SU-DHL-6 (cell line): Measurements from ENCODE around the gene RBBP5.

Experiments used
- H2AFZ ChIP-seq: fragments of 200-600 bp; sonication (generic); 2 replicates; pipeline ENCODE4 v1.6.1; 2014; ENCODE audit warnings: low read depth, mild to moderate bottlenecking, moderate library complexity, mixed read lengths, antibody characterized with exemption, low read length; ENCODE audit not compliant: severe bottlenecking
- H3F3A ChIP-seq: fragments of 200-600 bp; shearing (Covaris generic); 2 replicates; pipeline ENCODE4 v1.6.0; 2016; ENCODE audit warnings: antibody characterized with exemption, mild to moderate bottlenecking; ENCODE audit not compliant: insufficient read depth
- H3K27ac ChIP-seq: fragments of 200-600 bp; sonication (generic); 2 replicates; pipeline ENCODE4 v1.5.1; 2016; ENCODE audit warnings: low read depth, mild to moderate bottlenecking, low read length, moderate library complexity, mixed read lengths
- H3K27me3 ChIP-seq: fragments of 200-600 bp; sonication (generic), shearing (Covaris generic); 2 replicates; pipeline ENCODE4 v1.6.0; 2014; ENCODE audit warnings: mild to moderate bottlenecking, low read length
- H3K36me3 ChIP-seq: fragments of 200-600 bp; sonication (generic); 2 replicates; pipeline ENCODE4 v1.6.1; 2014; ENCODE audit warnings: mild to moderate bottlenecking, low read length, mixed read lengths
- H3K4me2 ChIP-seq: fragments of 300-600, 200-600 bp; shearing (Covaris generic), sonication (generic); 2 replicates; pipeline ENCODE4 v1.6.0; 2014; ENCODE audit warnings: low read length, low read depth, mild to moderate bottlenecking; ENCODE audit not compliant: poor library complexity, severe bottlenecking
- H3K4me3 ChIP-seq: fragments of 200-600 bp; sonication (generic); 2 replicates; pipeline ENCODE4 v1.5.1; 2014; ENCODE audit warnings: antibody characterized with exemption, low read length, mild to moderate bottlenecking, mixed read lengths; ENCODE audit not compliant: insufficient read depth, poor library complexity, severe bottlenecking
- H3K79me2 ChIP-seq: fragments of 200-600 bp; sonication (generic); 2 replicates; pipeline ENCODE4 v1.6.1; 2014; ENCODE audit warnings: mild to moderate bottlenecking, low read length, moderate library complexity; ENCODE audit not compliant: insufficient read depth
- H3K9ac ChIP-seq: fragments of 200-600 bp; sonication (generic); 2 replicates; pipeline ENCODE4 v1.7.0; 2014; ENCODE audit warnings: mild to moderate bottlenecking, low read length
- H3K9me2 ChIP-seq: fragments of 200-600 bp; sonication (generic); replicated peaks from 2 replicates; pipeline ENCODE4 v1.6.1; 2014; ENCODE audit warnings: low read length; ENCODE audit not compliant: insufficient read depth
- H3K9me3 ChIP-seq: fragments of 200-600 bp; sonication (generic); 2 replicates; pipeline ENCODE4 v1.6.1; 2014; ENCODE audit warnings: low read length, mixed read lengths; ENCODE audit not compliant: insufficient read depth
- H4K20me1 ChIP-seq: fragments of 200-600 bp; sonication (generic); 2 replicates; pipeline ENCODE4 v1.6.1; 2014; ENCODE audit warnings: low read depth, mild to moderate bottlenecking, antibody characterized with exemption, low read length, moderate library complexity, mixed read lengths
- EZH2phosphoT487 ChIP-seq: fragments of 200-600 bp; sonication (generic), shearing (Covaris generic); conservative IDR thresholded peaks from 2 replicates; pipeline ENCODE4 v1.6.1; 2018; ENCODE audit warnings: mild to moderate bottlenecking, antibody characterized with exemption, low read length, moderate library complexity, mixed read lengths
- TF ChIP-seq, protein P1 (sequence below): fragments of 200-600 bp; sonication (generic); IDR thresholded peaks from one replicate; pipeline ENCODE4 v1.5.1; 2017; ENCODE audit warnings: antibody characterized with exemption, mild to moderate bottlenecking, low read length, moderate library complexity; ENCODE audit not compliant: insufficient read depth, poor library complexity, severe bottlenecking

The RBBP5 gene

DNA sequence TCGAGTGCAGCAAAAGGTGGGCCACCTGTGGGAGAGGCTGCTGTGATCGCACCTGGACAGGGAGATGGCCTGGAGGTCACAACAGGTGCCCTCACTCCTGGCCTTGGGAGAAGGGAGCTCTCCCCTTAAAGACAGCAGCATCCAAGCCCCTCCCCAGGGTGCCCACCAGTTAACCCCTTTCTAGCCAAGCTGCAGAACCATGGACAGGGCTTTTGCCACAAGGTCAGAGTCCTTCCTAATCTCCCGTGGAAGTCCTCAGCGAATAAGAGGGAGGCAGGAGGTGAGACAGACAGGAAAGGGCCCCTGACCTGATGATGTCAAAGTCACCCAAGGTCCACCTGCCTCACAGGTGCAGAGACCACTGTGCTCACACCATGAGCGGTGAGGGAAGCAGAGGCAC is 77.0 kb downstream of the RBBP5 start:
- no peak for TF ChIP-seq EZH2phosphoT487
- TF ChIP-seq, protein P1, sequence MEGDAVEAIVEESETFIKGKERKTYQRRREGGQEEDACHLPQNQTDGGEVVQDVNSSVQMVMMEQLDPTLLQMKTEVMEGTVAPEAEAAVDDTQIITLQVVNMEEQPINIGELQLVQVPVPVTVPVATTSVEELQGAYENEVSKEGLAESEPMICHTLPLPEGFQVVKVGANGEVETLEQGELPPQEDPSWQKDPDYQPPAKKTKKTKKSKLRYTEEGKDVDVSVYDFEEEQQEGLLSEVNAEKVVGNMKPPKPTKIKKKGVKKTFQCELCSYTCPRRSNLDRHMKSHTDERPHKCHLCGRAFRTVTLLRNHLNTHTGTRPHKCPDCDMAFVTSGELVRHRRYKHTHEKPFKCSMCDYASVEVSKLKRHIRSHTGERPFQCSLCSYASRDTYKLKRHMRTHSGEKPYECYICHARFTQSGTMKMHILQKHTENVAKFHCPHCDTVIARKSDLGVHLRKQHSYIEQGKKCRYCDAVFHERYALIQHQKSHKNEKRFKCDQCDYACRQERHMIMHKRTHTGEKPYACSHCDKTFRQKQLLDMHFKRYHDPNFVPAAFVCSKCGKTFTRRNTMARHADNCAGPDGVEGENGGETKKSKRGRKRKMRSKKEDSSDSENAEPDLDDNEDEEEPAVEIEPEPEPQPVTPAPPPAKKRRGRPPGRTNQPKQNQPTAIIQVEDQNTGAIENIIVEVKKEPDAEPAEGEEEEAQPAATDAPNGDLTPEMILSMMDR = no peak
- Histone ChIP-seq H3K9me3 (no peaks in the 10 kb centered on the region), H2AFZ (no peak overlapping the region), H3K9me2 (no peaks in the 10 kb centered on the region), H3K4me3 (no peak overlapping the region), H3K4me2 (no peak overlapping the region), H3K9ac (no peak overlapping the region), H3K27ac (no peak overlapping the region), H3K79me2 (no peaks in the 10 kb centered on the region), H3K36me3 (no peaks in the 10 kb centered on the region), H4K20me1 (no peaks in the 10 kb centered on the region), H3K27me3 (no peaks in the 10 kb centered on the region), H3F3A (no peaks in the 10 kb centered on the region)

DNA sequence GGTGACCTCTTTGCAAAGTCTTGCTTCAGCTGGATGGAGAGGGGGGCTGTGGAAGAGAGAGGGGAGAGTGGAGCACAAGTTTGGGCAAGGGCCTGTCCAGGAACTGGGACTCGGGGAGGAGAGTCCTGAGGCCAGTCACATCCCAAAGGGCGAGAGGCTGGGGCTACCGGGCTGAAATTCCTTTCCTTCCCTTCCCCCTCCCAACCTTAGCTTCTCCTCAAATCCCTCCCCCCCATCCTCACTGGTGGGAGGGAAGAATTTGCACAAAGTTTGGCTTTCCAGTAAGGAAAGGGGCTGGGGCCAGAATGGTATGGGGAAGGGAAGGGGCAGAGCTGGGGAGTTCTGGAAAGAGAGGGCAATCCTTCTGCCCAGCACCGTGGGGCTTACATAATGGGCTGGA is 77.9 kb downstream of the RBBP5 start:
- Histone ChIP-seq H3K9ac (no peak overlapping the region), H3K9me3 (no peaks in the 10 kb centered on the region), H3K27me3 (no peaks in the 10 kb centered on the region), H3F3A (no peaks in the 10 kb centered on the region), H2AFZ (no peak overlapping the region), H3K36me3 (no peaks in the 10 kb centered on the region), H3K27ac (no peak overlapping the region), H3K79me2 (no peaks in the 10 kb centered on the region), H3K4me2 (no peak overlapping the region), H4K20me1 (no peaks in the 10 kb centered on the region), H3K9me2 (no peaks in the 10 kb centered on the region), H3K4me3 (no peak overlapping the region)
- TF ChIP-seq, protein P1 = no peak
- TF ChIP-seq EZH2phosphoT487 = no peak

DNA sequence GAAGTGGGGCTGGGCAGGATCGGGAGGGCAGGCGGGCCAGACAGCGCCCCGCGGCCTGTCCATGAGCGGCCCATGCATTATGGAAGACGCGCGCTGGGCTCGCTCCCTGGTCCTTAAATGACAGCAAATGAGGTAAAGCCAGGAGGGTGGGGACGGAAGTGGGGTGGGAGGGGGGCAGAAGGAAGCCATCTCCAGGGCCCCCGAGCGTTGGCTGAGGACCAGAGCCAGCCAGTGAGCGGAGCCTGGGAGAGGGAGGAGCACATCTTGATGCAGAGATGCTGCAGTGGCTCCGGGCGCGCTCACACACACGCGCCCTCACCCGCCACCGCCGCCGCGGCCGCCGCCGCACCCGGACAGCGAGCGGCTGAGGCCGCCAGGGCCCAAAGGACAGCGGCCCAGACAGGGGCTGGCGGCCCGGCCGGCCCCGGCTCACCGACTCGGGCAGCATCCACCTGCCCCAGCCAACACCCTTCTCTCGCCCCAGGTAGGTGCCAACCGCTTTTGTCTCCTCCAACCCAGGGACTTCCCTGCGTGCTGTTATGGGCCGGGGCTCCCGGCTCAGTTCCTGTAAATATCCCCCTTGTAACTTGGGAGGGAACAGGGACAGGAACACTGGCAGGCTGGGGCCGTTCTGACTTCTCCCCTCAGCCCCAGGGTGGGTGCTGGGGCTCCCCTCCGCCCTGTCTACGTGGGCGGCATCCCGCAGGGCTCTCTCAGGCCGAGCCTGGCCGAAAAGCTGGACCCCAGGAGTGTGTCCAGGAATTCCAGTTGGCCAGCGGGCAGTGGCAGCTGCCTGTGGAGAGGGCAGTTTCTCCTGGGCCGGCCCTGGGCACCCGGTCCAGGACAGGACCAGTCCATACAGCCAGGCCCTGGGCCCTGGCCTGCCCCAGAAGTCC is 78.6 kb downstream of the RBBP5 start, which contains the start of gene CNTN2:
Gene CNTN2, plus strand, starts transcription at position 302 of the 896 bp plus-strand sequence. CDS start 9,974 bp downstream, outside the sequence.
- no peak within 1 kb of the TSS for H2AFZ ChIP-seq
- H3K9me2 ChIP-seq = no peaks in the 10 kb centered on the region
- H3K4me2 ChIP-seq = no peak within 1 kb of the TSS
- no peak for TF ChIP-seq EZH2phosphoT487
- TF ChIP-seq, protein P1 = no peak
- H3K9ac ChIP-seq = no peak within 1 kb of the TSS
- no peaks in the 10 kb centered on the region for H3K36me3 ChIP-seq
- H4K20me1 ChIP-seq = no peaks in the 10 kb centered on the region
- no peaks in the 10 kb centered on the region for H3K27me3 ChIP-seq
- H3F3A ChIP-seq = no peaks in the 10 kb centered on the region
- H3K79me2 ChIP-seq = no peaks in the 10 kb centered on the region
- no peak within 1 kb of the TSS for H3K27ac ChIP-seq
- H3K9me3 ChIP-seq = no peaks in the 10 kb centered on the region
- H3K4me3 ChIP-seq = no peak within 1 kb of the TSS
